SKM-1 treated with dmso at 0.1 percent for 144 hours (cell line): ENCODE results near the gene MOG.

Experiments
- DNase-seq: peaks from one replicate; lab custom pipeline; 2025; ENCODE audit not compliant: unreplicated experiment; lab: John Stamatoyannopoulos, UW

Gene MOG

DNA sequence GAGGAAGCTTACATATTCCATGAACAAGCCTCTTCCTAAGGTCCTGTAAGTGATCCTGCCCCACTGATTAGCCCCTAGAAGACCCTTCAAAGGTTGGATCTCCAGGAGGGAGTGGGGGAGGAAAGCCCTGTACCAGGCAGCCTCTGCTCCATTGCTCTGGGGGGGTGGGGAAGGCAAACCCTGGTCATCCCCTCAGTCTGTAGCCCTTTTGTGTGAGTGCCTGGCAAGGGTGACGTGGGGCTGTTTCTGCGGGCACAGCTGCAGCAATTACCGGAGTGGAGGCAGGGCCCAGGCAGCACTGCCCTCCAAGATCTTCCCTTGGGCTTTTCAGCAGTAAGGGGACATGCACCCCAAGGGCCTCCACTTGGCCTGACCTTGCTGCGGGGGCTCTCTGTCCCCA lies at the start of gene MOG:
MOG (plus strand) TSS at position 295 of the 400 bp plus-strand sequence. CDS start 118 bp downstream, outside the sequence.
- no peak for DNase-seq

DNA sequence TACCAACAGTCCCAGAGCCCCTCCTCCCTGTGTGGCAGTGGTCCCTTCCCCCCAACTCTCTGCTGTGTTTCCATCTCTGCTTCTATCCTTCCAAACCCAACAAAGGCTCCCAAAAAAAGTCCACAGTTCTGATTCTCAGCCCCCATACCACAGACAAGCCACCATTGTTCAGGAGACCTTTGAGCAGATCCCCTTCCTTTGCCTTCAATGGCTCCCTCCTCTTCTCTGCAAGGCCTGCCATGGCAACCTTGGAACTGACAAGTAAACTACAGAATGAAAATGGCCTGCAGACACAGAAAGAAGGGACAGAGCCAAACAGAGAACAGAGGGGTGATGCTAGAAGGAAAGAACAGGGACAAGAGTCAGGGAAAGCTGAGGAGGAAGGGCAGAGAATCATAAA lies 48.8 kb upstream of the MOG start:
- DNase-seq = no peak

GRCh38 chr6:29610540-29610939 lies 46.4 kb upstream of the MOG start:
- no peak for DNase-seq

- no peak for DNase-seq
These were observed 45.5 kb upstream of the MOG start for GRCh38 chr6:29611426-29611825.

DNA sequence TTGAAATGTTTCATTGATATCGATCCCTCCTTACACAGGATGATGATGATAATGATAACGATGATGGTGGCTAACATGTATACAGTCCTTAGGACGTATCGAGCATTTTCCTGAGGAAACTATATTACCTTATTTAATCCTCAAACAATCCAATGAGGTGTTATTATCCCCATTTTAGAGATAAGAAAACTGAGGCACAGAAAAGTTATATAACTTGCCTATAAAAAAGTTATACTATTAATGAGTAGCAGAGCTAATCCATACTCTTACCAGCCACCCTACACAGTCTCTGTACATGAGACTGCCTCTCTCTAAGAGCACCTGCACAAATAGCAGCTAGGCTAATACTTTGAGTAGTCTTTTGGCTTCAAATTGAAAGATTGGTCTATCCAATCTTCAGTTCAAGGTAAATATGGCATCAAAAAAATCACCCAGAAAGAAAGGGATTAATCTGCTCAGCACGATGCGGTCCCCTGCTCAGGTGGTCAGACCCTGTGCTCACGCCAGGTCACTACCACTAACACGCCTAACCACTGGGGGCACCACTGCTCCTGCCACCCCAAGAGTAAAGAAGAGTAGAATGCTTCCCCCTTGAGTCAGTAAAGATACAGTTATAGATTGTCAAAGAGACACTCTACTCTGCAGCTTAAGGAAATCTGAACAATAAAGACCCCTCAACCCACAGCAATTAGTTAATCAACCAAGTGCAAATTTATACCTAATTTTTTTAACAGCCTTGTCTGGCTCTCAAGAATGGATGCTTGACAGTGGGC lies 38.9 kb upstream of the MOG start:
- no peak for DNase-seq

DNA sequence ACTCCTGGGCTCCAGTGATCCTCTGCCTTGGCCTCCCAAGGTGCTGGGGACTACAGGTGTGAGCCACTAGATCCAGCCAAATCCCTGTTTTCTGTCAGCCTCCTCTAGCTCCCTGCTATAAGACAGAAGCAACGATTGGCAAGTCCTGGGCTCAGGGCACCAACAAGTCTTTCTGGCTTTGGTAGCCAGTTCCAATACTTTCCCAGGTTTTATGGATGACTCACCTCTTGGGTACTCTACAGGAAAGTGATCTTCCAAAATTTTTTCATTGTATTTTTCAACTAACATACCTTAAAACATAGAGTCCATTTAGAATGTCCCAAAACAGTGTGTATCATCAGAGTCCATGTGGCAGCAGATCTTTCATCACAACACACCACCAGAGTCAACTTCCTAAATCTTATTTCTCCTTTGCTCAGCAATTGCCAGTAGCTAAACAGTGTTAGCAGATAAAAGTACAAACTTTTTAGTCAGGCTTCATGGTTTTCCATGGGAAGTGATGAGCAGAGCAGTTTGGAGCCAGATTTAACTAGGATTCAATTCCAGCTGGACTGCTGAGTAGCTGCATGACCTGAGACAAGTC lies 37.2 kb upstream of the MOG start:
- no peak for DNase-seq

GRCh38 chr6:29620630-29621029 lies 36.3 kb upstream of the MOG start:
- no peak for DNase-seq

GRCh38 chr6:29624520-29624961 lies 32.4 kb upstream of the MOG start:
- DNase-seq = no peak

GRCh38 chr6:29625337-29625930 lies 31.5 kb upstream of the MOG start:
- no peak for DNase-seq

GRCh38 chr6:29626948-29627754 lies 29.7 kb upstream of the MOG start:
- DNase-seq = no peak

DNA sequence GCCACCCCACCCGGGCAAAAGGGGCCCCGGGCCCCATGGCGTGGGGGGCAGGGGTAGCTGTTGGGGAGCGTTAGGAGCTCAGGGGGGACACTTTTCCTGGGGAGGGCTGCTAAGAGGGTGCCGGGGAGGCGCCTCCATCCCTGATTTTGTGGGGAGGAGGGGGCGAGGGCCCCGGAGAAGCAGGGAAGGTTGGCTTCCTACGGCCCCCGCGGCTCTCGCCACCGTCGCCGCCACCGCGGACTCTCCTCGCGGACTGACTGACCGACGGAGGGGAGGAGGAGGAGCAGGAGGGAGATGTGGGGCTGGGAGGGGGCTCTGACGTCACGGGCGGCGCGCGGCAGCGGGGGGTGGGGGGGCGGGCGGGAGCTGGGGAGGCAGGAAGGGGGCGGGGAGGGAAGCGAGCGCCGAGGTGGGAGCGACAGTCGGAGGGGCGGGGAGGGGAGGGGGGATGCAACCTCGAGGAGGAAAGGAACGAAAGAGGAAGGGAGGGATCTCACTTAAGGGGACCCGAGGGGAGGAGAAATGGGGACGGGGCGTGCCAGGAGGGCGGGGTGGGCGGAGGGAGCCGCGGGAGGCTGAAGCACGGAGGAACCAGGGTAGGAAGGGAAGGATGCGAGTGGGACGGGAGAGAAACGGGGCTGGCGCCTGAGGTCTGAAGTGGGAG lies 29.0 kb upstream of the MOG start:
- DNase-seq = peak; percentile 61

DNA sequence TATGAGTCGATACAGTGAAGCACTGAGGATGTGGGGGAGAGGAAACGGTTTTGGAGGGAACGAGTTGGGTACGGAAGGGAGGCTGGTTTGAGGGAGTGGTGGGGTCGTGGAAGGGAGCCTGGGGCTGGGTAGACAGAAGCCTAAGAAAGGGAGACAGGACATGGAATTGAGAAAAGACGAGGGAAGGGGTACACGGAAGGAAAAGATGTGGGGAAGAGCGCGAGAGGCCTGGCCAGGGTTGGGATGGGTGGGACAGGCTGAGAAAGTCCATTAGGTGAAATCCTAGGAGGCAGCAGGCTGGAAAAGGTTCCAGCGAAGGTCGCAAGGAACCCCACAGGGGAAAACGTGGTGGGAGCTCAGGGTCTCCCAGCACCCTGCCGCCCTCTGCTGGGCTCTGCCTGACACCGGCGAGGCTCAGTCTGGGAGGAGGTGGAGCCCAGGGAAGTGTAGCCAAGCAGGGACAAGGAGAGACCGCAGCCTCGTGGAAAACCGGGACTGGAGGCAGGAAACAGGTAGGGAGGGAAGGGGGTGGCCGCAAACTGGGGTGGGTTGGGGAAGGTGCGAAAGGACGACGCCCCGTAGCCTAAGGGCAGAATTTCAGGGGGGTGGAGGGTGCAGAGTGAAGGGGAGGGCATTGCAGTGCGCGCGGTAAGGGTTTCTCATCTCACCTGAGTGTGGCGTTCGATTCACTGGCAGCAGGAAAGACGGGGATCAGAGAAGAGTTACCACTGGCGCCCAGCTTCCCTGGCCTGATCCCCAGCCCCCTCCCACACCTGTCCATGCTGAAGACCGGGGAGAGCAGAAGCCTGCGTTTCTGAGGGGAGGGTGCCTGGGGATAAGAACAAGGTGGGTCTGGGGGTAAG lies 28.2 kb upstream of the MOG start:
- peak; percentile 61 for DNase-seq

GRCh38 chr6:29629571-29629970 lies 27.3 kb upstream of the MOG start:
- no peak for DNase-seq

DNA sequence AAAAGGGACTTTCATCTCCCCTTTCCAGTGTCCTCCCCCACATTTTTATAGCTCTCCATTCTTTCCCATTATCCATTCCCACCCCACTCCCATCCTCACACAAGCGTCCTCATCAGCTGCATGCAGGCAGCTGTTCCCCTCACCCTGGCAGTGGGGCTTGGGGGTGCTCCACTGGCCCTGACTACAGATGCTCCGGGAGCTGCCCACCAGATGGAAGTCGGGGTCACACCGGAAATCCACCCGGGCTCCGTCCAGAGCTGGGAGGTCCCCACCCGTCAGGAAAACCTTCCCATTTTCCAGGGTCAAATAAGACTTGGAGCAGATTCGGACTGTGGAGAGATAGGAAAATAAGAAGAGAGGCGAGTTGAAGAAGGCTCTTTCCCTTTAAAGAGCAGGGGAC lies 26.6 kb upstream of the MOG start:
- no peak for DNase-seq

DNA sequence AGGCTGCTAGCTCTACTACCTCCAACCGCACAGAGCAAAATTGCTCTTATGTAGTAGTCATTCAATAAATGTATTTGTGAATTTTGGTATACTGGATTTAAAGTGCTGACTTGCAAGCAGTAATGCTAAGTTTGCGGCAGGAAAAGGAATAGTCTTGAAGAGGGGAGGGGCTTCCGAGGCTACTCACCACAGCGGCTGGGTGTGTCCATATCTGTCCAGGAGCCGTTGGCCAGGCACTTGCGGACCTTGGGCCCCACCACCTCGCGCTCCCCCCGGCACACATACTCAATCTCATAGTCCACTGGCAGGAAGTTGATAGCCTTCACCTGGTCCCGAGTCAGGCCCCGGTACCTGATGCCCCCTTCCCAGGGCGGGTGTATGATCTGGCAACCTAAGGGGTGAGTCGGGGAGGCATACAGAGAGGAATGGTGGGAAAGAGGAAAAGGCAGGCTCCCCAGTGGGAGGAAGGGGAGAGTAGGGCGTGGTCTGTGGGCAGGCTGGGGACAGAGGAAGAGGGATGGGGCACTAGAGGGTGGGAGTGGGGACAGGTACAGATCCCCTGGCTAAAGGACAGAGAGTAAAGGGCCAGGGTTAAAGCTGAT lies 25.6 kb upstream of the MOG start:
- DNase-seq = no peak

DNA sequence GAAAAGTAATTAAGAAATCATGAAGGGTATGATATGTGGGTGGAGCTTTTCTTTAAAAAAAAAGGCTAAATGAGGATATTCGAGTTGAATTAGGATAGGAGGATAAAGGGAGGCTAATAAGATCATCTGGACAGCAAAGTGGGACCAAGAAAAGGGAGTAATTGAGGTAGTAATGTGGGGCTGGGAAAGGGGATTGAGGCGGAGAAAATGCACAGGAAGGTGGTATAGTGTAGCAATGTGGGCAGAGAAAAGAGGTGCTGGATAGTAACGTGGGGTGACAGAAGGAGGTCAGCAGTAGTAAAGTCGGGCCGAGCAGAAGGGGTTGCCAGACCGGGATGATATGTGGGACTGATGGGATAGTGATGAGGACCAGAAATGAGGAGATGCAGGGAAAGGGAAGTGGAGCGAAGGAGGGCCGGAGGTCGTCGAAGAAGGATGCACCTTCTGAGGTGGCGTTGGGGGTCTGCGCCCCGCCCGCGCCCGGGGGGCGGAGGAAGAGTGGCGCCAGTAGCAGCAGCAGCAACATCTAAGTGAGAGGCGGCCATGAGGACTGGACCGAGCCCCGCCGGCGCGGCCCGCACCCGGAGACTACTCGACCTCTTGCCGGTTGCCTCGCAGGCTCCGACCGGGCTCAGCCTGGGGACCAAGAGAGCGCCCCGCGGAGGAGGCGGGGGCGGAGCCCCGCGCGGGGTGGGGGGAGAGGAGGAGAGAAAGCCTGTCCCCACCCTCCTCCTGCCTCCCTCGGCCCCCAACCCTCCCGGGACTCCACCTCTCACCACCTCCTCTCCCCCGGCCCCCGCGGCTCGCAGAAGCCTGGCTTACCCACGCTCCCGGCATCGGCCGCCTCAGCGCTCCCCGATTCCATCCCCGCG lies 24.8 kb upstream of the MOG start:
- no peak for DNase-seq

DNA sequence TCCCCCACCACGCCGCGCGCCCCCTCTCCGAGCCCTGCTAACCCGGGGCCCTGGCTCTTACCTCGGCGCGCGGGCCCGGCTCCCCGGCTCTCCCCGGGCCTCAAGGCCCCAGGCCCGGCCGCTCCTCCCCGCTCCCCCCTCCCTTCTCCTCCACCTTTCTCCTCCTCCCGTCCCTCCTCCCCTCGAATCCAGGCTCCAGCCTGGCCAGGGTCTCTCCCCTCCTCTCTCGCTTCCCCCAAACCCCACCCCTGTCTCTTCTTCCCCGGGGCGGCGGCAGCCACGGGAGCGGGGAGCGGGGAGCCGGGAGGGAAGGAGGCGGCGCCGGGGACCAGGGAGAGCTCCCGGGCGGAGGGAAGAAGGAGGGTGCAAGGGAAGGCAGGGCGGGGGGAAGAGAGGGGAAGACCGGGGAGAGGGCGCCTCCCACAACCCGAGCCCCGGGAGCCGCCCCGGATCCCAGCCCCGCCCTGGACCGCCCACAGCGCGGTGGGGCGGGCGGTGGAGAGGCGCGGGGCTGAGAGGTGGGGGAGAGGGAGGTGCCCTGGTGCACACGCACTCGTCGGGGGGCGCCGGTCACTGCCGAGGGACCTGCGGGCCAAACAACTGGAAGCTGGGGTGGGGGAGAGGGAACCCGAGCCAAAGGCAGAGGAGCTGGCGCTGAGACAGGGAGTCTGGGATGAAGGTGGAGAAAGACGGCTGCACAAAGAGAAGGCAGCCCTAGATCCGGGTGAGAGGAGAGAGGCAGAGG lies 23.9 kb upstream of the MOG start, which contains the start of gene GABBR1:
GABBR1 (minus strand) TSS at position 395 of the 745 bp plus-strand sequence. CDS start 798 bp downstream, outside the sequence.
- peak; percentile 68 for DNase-seq

- no peak for DNase-seq
These were observed 23.4 kb upstream of the MOG start for GRCh38 chr6:29633534-29633905.
